ENCODE measurements around the gene PIGT.

GRCh38 chr20:45408646-45409213, 7.2 kb upstream of the PIGT start:
- no peak for TF ChIP-seq RELA (CRISPR knock-in tag; IDR thresholded peaks at IDR 0.05; ENCODE audit: borderline replicate concordance)
- no peak for TF ChIP-seq SMAD4 (CRISPR knock-in tag; IDR thresholded peaks at IDR 0.05)
- no peak for TF ChIP-seq KAT7 (CRISPR knock-in tag; IDR thresholded peaks at IDR 0.05; ENCODE audit: borderline replicate concordance)
- no peak for TF ChIP-seq ZNF416 (CRISPR knock-in tag; IDR thresholded peaks at IDR 0.05)
